Natural killer cell (primary cell): ENCODE results near the gene DDX10. TPM values are rescaled to one million over a fixed set of nuclear protein-coding genes. Genes with fewer than 3 reads are reported as not detected.

Experiments
- ATAC-seq, 3 donors: fragments of 150-1000 bp in 2 of 3; fragments of 200-7000 bp in 1 of 3; cut with Tn5 transposase; 1 replicate in 1 of 3; 2 replicates in 2 of 3; pipeline ENCODE4 v1.10.0; 2021; ENCODE audit warnings: mild to moderate bottlenecking in 2 of 3, moderate library complexity in 2 of 3
- DNase-seq, 2 donors: peaks; one replicate each; pipeline versions ENCODE4 v3.0.0 to v3.0.0-alpha.2; 2013 to 2021; ENCODE audit warnings: mixed read lengths in 1 of 2
- H3K27ac ChIP-seq: one replicate; pipeline ENCODE4 v1.5.1; 2013; ENCODE audit warnings: mild to moderate bottlenecking, low read length
- H3K27me3 ChIP-seq: one replicate; pipeline ENCODE4 v1.6.1; 2013; ENCODE audit warnings: low read length; ENCODE audit not compliant: control insufficient read depth, insufficient read depth
- H3K36me3 ChIP-seq: one replicate; pipeline ENCODE4 v1.6.1; 2013; ENCODE audit warnings: low read length; ENCODE audit not compliant: control insufficient read depth, insufficient read depth
- H3K4me1 ChIP-seq: one replicate; pipeline ENCODE4 v1.6.1; 2013; ENCODE audit warnings: low read length; ENCODE audit not compliant: control insufficient read depth, insufficient read depth
- H3K4me3 ChIP-seq: one replicate; pipeline ENCODE4 v1.5.1; 2013; ENCODE audit warnings: low read length
- H3K9me3 ChIP-seq: one replicate; pipeline ENCODE4 v1.6.1; 2013; ENCODE audit warnings: low read length; ENCODE audit not compliant: control insufficient read depth, insufficient read depth
- H3K27ac Mint-ChIP-seq, 2 donors: one replicate each; pipeline ENCODE4 v1.8.0; 2022; ENCODE audit warnings: mild to moderate bottlenecking in 2 of 2, mixed read lengths in 2 of 2, moderate library complexity in 1 of 2
- H3K27me3 Mint-ChIP-seq, 2 donors: one replicate each; pipeline ENCODE4 v1.8.0; 2022; ENCODE audit warnings: low read depth in 2 of 2, mixed read lengths in 2 of 2
- H3K36me3 Mint-ChIP-seq: one replicate; pipeline ENCODE4 v1.8.0; 2022; ENCODE audit warnings: mixed read lengths
- H3K4me1 Mint-ChIP-seq, 2 donors: one replicate each; pipeline ENCODE4 v1.8.0; 2022; ENCODE audit warnings: mixed read lengths in 2 of 2
- H3K4me3 Mint-ChIP-seq: one replicate; pipeline ENCODE4 v1.8.0; 2022; ENCODE audit warnings: mild to moderate bottlenecking, moderate library complexity, mixed read lengths
- H3K9me3 Mint-ChIP-seq, 2 donors: one replicate each; pipeline ENCODE4 v1.8.0; 2022; ENCODE audit warnings: mixed read lengths in 2 of 2
- WGBS: methylation state at CpG from one replicate; pipeline ENCODE4 v1.1.7; 2013; ENCODE audit warnings: missing lambda C conversion rate; ENCODE audit not compliant: insufficient coverage; 5-methylcytosine and 5-hydroxymethylcytosine counted together
- intact Hi-C: fragments of 100-400 bp; cut with micrococcal nuclease; formaldehyde crosslinking; loops from one replicate; pipeline ENCODE4 v1.14.2; 2022
- total RNA-seq, 4 donors: library from RNA; stranded (reverse); fragments of 120-200 nt in 1 of 4; gene quantifications; one replicate each; pipeline versions ENCODE4 v1.2.3 to v1.2.4, GENCODE V29; 2013 to 2022
- TF ChIP-seq, protein P1 (sequence below): fragments of 200-600 bp; IDR thresholded peaks from one replicate; pipeline ENCODE4 v1.8.0; 2022; ENCODE audit warnings: antibody characterized with exemption

Gene DDX10
- total RNA-seq, 3 donors from 2014 or later (not counting 1 experiment from before 2014, with no cell fraction given) = 23.4 to 30.9 (median 24.9) TPM

DNA sequence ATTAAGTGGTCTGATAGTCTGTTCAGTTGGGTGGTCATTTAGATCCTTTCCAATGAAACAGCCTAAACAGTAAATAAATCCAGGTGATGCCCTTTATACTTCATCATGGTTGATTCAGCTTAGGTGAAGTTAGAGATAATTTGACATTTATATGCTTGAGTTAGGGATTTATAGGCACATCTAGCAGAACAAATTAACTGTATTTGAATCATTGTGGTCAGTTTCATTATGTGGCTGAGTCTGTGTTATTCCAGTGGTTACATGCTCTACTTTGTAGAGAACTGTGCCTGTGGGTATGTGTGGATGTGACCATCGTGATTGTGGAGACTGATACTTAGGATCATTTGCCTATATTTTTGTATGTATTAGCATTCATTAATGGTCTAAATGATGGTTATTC is 194.6 kb downstream of the DDX10 start:
- TF ChIP-seq, protein P1, sequence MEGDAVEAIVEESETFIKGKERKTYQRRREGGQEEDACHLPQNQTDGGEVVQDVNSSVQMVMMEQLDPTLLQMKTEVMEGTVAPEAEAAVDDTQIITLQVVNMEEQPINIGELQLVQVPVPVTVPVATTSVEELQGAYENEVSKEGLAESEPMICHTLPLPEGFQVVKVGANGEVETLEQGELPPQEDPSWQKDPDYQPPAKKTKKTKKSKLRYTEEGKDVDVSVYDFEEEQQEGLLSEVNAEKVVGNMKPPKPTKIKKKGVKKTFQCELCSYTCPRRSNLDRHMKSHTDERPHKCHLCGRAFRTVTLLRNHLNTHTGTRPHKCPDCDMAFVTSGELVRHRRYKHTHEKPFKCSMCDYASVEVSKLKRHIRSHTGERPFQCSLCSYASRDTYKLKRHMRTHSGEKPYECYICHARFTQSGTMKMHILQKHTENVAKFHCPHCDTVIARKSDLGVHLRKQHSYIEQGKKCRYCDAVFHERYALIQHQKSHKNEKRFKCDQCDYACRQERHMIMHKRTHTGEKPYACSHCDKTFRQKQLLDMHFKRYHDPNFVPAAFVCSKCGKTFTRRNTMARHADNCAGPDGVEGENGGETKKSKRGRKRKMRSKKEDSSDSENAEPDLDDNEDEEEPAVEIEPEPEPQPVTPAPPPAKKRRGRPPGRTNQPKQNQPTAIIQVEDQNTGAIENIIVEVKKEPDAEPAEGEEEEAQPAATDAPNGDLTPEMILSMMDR = no peak
- intact Hi-C loops = no loop called here
- Histone ChIP-seq H3K4me1 (no peaks in the 10 kb centered on the region), H3K4me3 (no peak overlapping the region), H3K27ac (no peak overlapping the region), H3K27me3 (no peaks in the 10 kb centered on the region), H3K36me3 (no peaks in the 10 kb centered on the region), H3K9me3 (no peaks in the 10 kb centered on the region)
- DNase-seq = no peak
- H3K4me1 Mint-ChIP-seq = peaks cover 5 to 10% of the 10 kb centered on the region in 2 donors
- no peak for ATAC-seq
- H3K27me3 Mint-ChIP-seq = no peaks in the 10 kb centered on the region
- 44% methylated on average over 1 of the region's 1 CpG for WGBS
- H3K9me3 Mint-ChIP-seq = no peaks in the 10 kb centered on the region
- H3K27ac Mint-ChIP-seq = no peak overlapping the region
- no peak overlapping the region for H3K4me3 Mint-ChIP-seq
- H3K36me3 Mint-ChIP-seq = no peaks in the 10 kb centered on the region

DNA sequence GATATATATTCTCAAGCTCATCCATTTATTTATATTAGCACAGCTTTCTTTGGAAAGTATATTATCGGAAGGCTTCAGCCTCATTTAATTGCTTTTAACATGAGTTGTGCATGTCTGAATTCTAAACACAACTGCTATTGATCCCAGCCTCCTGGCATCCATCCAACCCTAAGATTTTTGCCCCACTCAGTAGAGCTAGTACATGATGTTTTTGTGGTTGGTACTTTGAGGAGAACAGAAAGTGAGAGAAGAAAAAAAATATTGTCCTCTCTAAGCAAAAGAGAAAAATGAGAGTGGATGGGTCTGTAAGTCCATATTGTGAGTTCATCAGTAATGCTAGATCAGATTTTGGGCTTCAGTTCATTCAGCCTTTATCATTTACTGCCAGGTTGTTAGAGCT is 198.7 kb downstream of the DDX10 start:
- H3K27me3 Mint-ChIP-seq = no peaks in the 10 kb centered on the region
- Histone ChIP-seq H3K9me3 (no peaks in the 10 kb centered on the region), H3K27me3 (no peaks in the 10 kb centered on the region), H3K27ac (no peak overlapping the region), H3K4me3 (no peak overlapping the region), H3K36me3 (no peaks in the 10 kb centered on the region), H3K4me1 (no peaks in the 10 kb centered on the region)
- WGBS = 100% methylated on average over 1 of the region's 1 CpG
- H3K9me3 Mint-ChIP-seq = no peaks in the 10 kb centered on the region
- H3K4me1 Mint-ChIP-seq = peaks cover 0 to 5% of the 10 kb centered on the region in 2 donors
- no peak overlapping the region for H3K27ac Mint-ChIP-seq
- intact Hi-C loops = no loop called here
- H3K36me3 Mint-ChIP-seq = no peaks in the 10 kb centered on the region
- TF ChIP-seq, protein P1 = no peak
- H3K4me3 Mint-ChIP-seq = no peak overlapping the region
- DNase-seq (peak in 1 of 2 donors; percentile 7), ATAC-seq (no peak)

DNA sequence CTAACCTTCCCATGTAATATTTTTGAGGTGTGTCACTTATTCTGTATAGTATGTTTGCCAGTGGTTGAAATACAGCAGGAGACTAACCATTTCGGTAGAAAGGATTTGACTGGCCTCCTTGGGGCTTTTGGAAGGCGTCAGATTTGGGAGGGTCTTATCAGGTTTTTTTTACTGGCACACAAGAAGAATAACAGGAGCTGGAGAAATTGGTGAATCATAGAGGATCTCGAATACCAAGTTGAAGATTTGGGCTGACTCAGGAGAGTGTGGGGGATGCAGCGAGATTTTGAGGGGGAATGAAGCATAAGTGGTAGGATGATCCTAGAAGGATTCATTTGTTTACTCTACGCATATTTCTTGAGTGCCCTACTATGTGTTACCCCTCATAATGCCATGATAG is 200.5 kb downstream of the DDX10 start:
- WGBS = 98% methylated on average over 4 of the region's 5 CpGs
- Histone ChIP-seq H3K4me3 (no peak overlapping the region), H3K36me3 (no peaks in the 10 kb centered on the region), H3K27ac (no peak overlapping the region), H3K27me3 (no peaks in the 10 kb centered on the region), H3K9me3 (no peaks in the 10 kb centered on the region), H3K4me1 (no peaks in the 10 kb centered on the region)
- intact Hi-C loops = no loop called here
- Mint-ChIP-seq H3K27ac (no peak overlapping the region), H3K36me3 (no peaks in the 10 kb centered on the region), H3K27me3 (no peaks in the 10 kb centered on the region), H3K9me3 (no peaks in the 10 kb centered on the region), H3K4me3 (no peak overlapping the region), H3K4me1 (peaks cover 4 to 8% of the 10 kb centered on the region in 2 donors)
- TF ChIP-seq, protein P1 = no peak
- DNase-seq = no peak
- ATAC-seq = no peak

DNA sequence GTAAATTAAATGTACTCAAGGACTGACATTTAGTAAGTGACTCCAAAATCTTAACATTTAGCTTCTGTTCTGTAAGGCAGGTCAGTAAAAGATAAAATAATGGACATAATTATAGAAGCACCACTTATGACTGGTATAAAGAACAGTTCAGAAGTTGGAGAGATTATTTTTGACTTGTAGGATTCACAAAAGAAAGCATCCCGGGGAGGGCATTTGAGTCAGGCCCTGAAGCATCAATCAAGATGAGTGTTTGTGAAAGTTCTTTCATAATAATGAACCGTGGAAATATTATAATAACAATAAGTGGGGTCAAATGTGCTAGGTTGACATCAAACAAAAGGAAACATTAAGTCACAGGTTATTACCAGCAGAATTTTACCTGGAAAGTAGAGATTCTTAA is 201.9 kb downstream of the DDX10 start:
- H3K27me3 ChIP-seq = no peaks in the 10 kb centered on the region
- TF ChIP-seq, protein P1 = no peak
- Mint-ChIP-seq H3K4me3 (no peak overlapping the region), H3K27ac (no peak overlapping the region), H3K9me3 (no peaks in the 10 kb centered on the region), H3K27me3 (no peaks in the 10 kb centered on the region), H3K4me1 (peaks cover 8 to 13% of the 10 kb centered on the region in 2 donors), H3K36me3 (no peaks in the 10 kb centered on the region)
- ATAC-seq = no peak
- H3K9me3 ChIP-seq = no peaks in the 10 kb centered on the region
- 94% methylated on average over 1 of the region's 2 CpGs for WGBS
- no peaks in the 10 kb centered on the region for H3K4me1 ChIP-seq
- intact Hi-C loops = no loop called here
- no peak overlapping the region for H3K27ac ChIP-seq
- H3K36me3 ChIP-seq = no peaks in the 10 kb centered on the region
- no peak for DNase-seq
- H3K4me3 ChIP-seq = no peak overlapping the region
